SK-N-DZ (cell line): ENCODE results near the gene ITIH3.

Source experiments
- DNase-seq: peaks from one replicate; pipeline ENCODE4 v3.0.0-alpha.2; 2015; ENCODE audit warnings: low spot score

Gene ITIH3

GRCh38 chr3:52827441-52827840, 32.8 kb downstream of the ITIH3 start:
- no peak for DNase-seq

GRCh38 chr3:52827866-52828376, 33.3 kb downstream of the ITIH3 start:
- DNase-seq, result no peak

GRCh38 chr3:52829482-52829881, 34.9 kb downstream of the ITIH3 start:
- DNase-seq, result no peak

- DNase-seq, result no peak
Measured at GRCh38 chr3:52829906-52830463, 35.4 kb downstream of the ITIH3 start.

GRCh38 chr3:52830535-52831258, 36.1 kb downstream of the ITIH3 start, which contains the start of gene ITIH4:
TSS of gene ITIH4 (minus strand) at chr3:52830672. CDS start at chr3:52830642, 30 bp downstream.
- no peak for DNase-seq

- DNase-seq, result no peak
Measured at GRCh38 chr3:52831500-52832301, 37.1 kb downstream of the ITIH3 start.

GRCh38 chr3:52833202-52833601, 38.6 kb downstream of the ITIH3 start:
- no peak for DNase-seq

GRCh38 chr3:52834871-52835501, 40.4 kb downstream of the ITIH3 start, which contains the start of gene MUSTN1:
TSS of gene MUSTN1 (minus strand) at chr3:52835019. CDS start at chr3:52834948, 71 bp downstream.
- DNase-seq, result no peak

- DNase-seq, result no peak
Measured at GRCh38 chr3:52835766-52836470, 41.3 kb downstream of the ITIH3 start.

- DNase-seq, result no peak
Measured at GRCh38 chr3:52836471-52836845, 41.9 kb downstream of the ITIH3 start.

GRCh38 chr3:52836986-52837385, 42.4 kb downstream of the ITIH3 start:
- no peak for DNase-seq

GRCh38 chr3:52838561-52839267, 44.1 kb downstream of the ITIH3 start:
- DNase-seq, result no peak

- DNase-seq, result no peak
Measured at GRCh38 chr3:52839268-52839575, 44.6 kb downstream of the ITIH3 start.

- DNase-seq, result no peak
Measured at GRCh38 chr3:52839892-52840545, 45.4 kb downstream of the ITIH3 start.

- DNase-seq, result no peak
Measured at GRCh38 chr3:52841211-52841980, 46.8 kb downstream of the ITIH3 start.

GRCh38 chr3:52841981-52842340, 47.4 kb downstream of the ITIH3 start:
- no peak for DNase-seq

GRCh38 chr3:52842424-52842823, 47.8 kb downstream of the ITIH3 start:
- DNase-seq, result no peak

GRCh38 chr3:52843108-52843865, 48.7 kb downstream of the ITIH3 start:
- DNase-seq, result no peak

- DNase-seq, result no peak
Measured at GRCh38 chr3:52843881-52844280, 49.3 kb downstream of the ITIH3 start.
